DOHH2 (cell line): ENCODE data around the gene MPPE1.

ENCODE experiments used
- EZH2phosphoT487 ChIP-seq: fragments of 200-600 bp; sonication (generic); IDR thresholded peaks from 2 replicates; pipeline ENCODE4 v1.6.1; 2017; ENCODE audit warnings: borderline replicate concordance, mild to moderate bottlenecking, antibody characterized with exemption, low read length, moderate library complexity, mixed read lengths
- TF ChIP-seq, protein P1 (sequence below): fragments of 200-600 bp; sonication (generic); IDR thresholded peaks from one replicate; pipeline ENCODE4 v1.5.1; 2014; ENCODE audit warnings: antibody characterized with exemption, mild to moderate bottlenecking, low read depth, low read length; ENCODE audit not compliant: poor library complexity, severe bottlenecking

DNA sequence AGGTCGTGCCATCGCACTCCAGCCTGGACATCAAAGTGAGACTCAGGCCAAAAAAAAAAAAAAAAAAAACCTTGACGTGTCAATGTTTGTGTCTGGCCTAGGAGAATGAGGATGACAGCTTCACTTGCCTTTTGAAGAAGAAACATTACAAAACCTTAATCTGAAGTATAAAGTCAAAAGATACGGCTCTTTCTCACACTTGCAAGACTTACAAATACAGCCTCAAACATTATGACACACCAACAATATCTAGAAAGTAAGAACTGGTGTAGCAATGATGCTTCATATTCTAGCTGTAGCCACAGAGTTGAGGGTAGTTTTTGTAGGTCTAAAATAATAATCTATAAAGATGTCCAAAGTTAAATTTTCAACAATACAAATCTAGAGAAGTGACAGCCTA, 25.5 kb downstream of the MPPE1 start:
- TF ChIP-seq, protein P1, sequence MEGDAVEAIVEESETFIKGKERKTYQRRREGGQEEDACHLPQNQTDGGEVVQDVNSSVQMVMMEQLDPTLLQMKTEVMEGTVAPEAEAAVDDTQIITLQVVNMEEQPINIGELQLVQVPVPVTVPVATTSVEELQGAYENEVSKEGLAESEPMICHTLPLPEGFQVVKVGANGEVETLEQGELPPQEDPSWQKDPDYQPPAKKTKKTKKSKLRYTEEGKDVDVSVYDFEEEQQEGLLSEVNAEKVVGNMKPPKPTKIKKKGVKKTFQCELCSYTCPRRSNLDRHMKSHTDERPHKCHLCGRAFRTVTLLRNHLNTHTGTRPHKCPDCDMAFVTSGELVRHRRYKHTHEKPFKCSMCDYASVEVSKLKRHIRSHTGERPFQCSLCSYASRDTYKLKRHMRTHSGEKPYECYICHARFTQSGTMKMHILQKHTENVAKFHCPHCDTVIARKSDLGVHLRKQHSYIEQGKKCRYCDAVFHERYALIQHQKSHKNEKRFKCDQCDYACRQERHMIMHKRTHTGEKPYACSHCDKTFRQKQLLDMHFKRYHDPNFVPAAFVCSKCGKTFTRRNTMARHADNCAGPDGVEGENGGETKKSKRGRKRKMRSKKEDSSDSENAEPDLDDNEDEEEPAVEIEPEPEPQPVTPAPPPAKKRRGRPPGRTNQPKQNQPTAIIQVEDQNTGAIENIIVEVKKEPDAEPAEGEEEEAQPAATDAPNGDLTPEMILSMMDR: no peak
- no peak for TF ChIP-seq EZH2phosphoT487
